Measurements from ENCODE around the gene TOMT.

The TOMT gene

DNA sequence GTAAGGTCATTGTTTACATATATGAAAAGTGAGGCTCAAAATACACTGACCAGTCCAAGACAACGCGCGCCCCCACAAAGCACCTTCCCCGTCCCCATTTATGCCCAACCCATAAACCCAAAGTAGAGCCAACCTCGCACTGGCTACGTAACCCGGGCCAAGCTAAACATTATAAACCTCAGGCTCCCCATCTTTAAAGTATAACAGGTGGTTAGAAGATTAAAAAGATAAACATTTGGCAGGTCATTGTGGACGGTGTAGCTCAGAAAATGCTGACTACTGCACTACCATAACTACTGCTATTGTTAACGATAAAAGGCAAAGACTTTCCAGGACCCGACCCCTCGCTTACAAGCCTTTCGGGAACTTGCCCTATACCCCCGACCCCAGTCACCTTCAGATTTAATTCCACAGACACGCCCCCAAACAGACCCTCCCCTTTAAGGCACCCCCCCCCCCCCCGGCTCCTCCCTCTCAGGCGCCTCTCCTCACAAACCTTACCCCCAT lies 25.9 kb upstream of the TOMT start:
- no peak for DNase-seq (ENCODE audit: low read depth)
- peak overlapping the region; percentile 83 for H3K4me3 ChIP-seq (ENCODE audit: low read depth, low read length)
- TF ChIP-seq CTCF (IDR thresholded peaks at IDR 0.05; ENCODE audit: low read depth, low read length, missing control alignments) = no peak

GRCh38 chr11:72080326-72081183 lies 25.2 kb upstream of the TOMT start, which contains the start of the genes LRRC51 and NUMA1:
Gene LRRC51, plus strand, starts transcription at chr11:72080850. Its CDS starts 8,234 bp downstream, at chr11:72089084.
Gene NUMA1, minus strand, starts transcription at chr11:72080542. Its CDS starts 44,599 bp downstream, at chr11:72035943.
- TF ChIP-seq CTCF (IDR thresholded peaks at IDR 0.05; ENCODE audit: low read depth, low read length, missing control alignments) = no peak
- peak; percentile 99 for DNase-seq (ENCODE audit: low read depth)

DNA sequence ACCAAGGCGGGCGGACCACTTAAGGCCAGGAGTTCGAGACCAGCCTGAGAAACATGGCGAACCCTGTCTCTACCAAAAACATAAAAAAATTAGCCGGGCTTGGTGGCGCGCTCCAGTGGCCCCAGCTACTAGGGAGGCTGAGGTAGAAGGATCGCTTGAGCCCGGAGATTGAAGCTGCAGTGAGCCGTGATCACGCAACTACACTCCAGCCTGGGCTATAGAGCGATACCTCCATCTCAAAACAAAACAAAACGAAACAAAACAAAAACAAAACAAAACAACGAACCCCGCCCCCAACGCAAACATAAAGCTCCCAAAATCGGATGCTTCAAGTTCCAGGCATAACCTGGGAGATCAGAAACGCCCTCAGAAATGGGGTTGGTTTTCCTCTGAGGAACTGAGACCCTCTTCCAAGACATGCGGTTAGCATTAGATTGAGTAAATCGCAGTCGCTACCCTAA lies 24.5 kb upstream of the TOMT start:
- peak overlapping the region; percentile 58 for H3K4me3 ChIP-seq (ENCODE audit: low read depth, low read length)
- TF ChIP-seq CTCF (IDR thresholded peaks at IDR 0.05; ENCODE audit: low read depth, low read length, missing control alignments) = no peak
- no peak for DNase-seq (ENCODE audit: low read depth)

More at GRCh38 chr11:72080326-72081183, 25.2 kb upstream of the TOMT start, which contains the start of the genes LRRC51 and NUMA1:
- H3K4me3 ChIP-seq (ENCODE audit: low read depth, low read length) = peak within 1 kb of the TSS; percentile 83

DNA sequence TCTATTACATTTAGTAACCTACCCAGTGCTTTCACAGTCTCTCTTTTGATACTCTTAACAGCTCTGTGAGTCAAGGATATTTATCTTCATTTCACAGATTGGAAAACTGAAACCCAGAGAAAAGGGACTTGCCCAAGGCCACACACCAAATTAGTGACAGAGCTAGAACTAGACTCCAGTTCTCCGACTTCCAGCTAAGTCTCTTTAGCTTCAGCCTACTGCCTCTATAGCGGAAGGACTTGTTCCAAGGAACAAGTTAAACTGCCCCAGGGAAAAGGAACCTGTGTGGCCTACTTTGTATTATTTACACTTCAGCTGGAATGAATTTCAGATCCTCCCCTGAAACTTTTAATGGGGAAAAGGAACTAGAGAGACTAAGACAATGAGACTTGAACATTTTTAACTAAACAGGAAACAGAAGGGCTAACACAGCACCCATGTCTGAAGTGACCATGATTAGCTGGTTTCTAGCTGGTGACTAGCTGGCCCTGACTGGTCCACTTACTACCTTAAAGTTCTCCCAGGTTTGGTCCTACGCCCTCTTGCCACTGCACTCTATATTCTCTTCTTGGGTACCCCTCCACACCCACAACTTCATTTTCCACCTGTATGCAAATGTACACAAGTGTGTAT lies 23.8 kb upstream of the TOMT start:
- TF ChIP-seq CTCF (IDR thresholded peaks at IDR 0.05; ENCODE audit: low read depth, low read length, missing control alignments) = no peak
- H3K4me3 ChIP-seq (ENCODE audit: low read depth, low read length) = no peak overlapping the region
- no peak for DNase-seq (ENCODE audit: low read depth)

- no peak for TF ChIP-seq CTCF (IDR thresholded peaks at IDR 0.05; ENCODE audit: low read depth, low read length, missing control alignments)
- no peak overlapping the region for H3K4me3 ChIP-seq (ENCODE audit: low read depth, low read length)
- DNase-seq (ENCODE audit: low read depth) = no peak
Observed at GRCh38 chr11:72083414-72083813, 22.3 kb upstream of the TOMT start.

GRCh38 chr11:72084076-72084475 lies 21.6 kb upstream of the TOMT start:
- H3K4me3 ChIP-seq (ENCODE audit: low read depth, low read length) = no peak overlapping the region
- no peak for DNase-seq (ENCODE audit: low read depth)
- TF ChIP-seq CTCF (IDR thresholded peaks at IDR 0.05; ENCODE audit: low read depth, low read length, missing control alignments) = no peak

All from GM12864 (cell line).